ENCODE results near the gene CCR6.
"Not testable (repeated sequence)": the region's sequence is repeated elsewhere in the genome, so short reads cannot be mapped to it uniquely, and the experiment has no call there.

- TF ChIP-seq REST (IDR thresholded peaks at IDR 0.05; ENCODE audit: insufficient replicate concordance, low read depth); CTCF (IDR thresholded peaks at IDR 0.05; ENCODE audit: insufficient read depth, low read length); POLR2AphosphoS5 (IDR thresholded peaks at IDR 0.05; ENCODE audit: low read depth); GABPA (IDR thresholded peaks at IDR 0.05; ENCODE audit: low read depth): not testable (repeated sequence)
Measured at GRCh38 chr6:167180086-167180485, 57.2 kb downstream of the CCR6 start.
